Astrocyte (in vitro differentiated cells and primary cell): ENCODE data around the gene CSNK2A1. TPM values are rescaled to one million over a fixed set of nuclear protein-coding genes. Genes with fewer than 3 reads are reported as not detected.

Experiments used
- DNase-seq: peaks from one replicate; pipeline ENCODE4 v3.0.0-alpha.2; 2010; ENCODE audit warnings: low read depth
- FAIRE-seq: peaks from 2 replicates; lab custom pipeline; 2011; peaks lifted over from hg19 to GRCh38; lab: Jason Lieb, UNC
- H2AFZ ChIP-seq: 2 replicates; pipeline ENCODE4 v1.6.0; 2012; ENCODE audit warnings: low read depth, low read length, inconsistent platforms
- H3K27ac ChIP-seq: 2 replicates; pipeline ENCODE4 v1.5.1; 2011; ENCODE audit warnings: low read depth, low read length, inconsistent platforms
- H3K27me3 ChIP-seq: 2 replicates; pipeline ENCODE4 v1.6.0; 2011; ENCODE audit warnings: low read length, inconsistent platforms; ENCODE audit not compliant: insufficient read depth
- H3K36me3 ChIP-seq: 2 replicates; pipeline ENCODE4 v1.5.1; 2011; ENCODE audit warnings: low read length, inconsistent platforms; ENCODE audit not compliant: insufficient read depth
- H3K4me1 ChIP-seq: 2 replicates; pipeline ENCODE4 v1.5.1; 2011; ENCODE audit warnings: low read length, inconsistent platforms; ENCODE audit not compliant: insufficient read depth
- H3K4me2 ChIP-seq: 2 replicates; pipeline ENCODE4 v1.6.0; 2012; ENCODE audit warnings: low read length, inconsistent platforms
- H3K4me3 ChIP-seq: 2 replicates; pipeline ENCODE4 v1.5.1; 2011; ENCODE audit warnings: low read depth, mild to moderate bottlenecking, low read length, inconsistent platforms; ENCODE audit not compliant: insufficient read depth
- H3K79me2 ChIP-seq: 2 replicates; pipeline ENCODE4 v1.6.0; 2012; ENCODE audit warnings: mild to moderate bottlenecking, low read length, inconsistent platforms; ENCODE audit not compliant: insufficient read depth
- H3K9ac ChIP-seq: 2 replicates; pipeline ENCODE4 v1.6.0; 2012; ENCODE audit warnings: mild to moderate bottlenecking, low read length, inconsistent platforms
- H3K9me3 ChIP-seq: 2 replicates; pipeline ENCODE4 v1.5.1; 2012; ENCODE audit warnings: low read depth, mild to moderate bottlenecking, low read length, inconsistent platforms; ENCODE audit not compliant: insufficient read depth
- H4K20me1 ChIP-seq: 2 replicates; pipeline ENCODE4 v1.6.0; 2012; ENCODE audit warnings: low read length, inconsistent platforms; ENCODE audit not compliant: insufficient read depth
- H3K27ac Mint-ChIP-seq: one replicate; pipeline ENCODE4 v1.8.0; 2021; ENCODE audit warnings: mild to moderate bottlenecking, mixed read lengths; ENCODE audit not compliant: unreplicated experiment
- H3K27me3 Mint-ChIP-seq: one replicate; pipeline ENCODE4 v1.8.0; 2021; ENCODE audit warnings: low read depth, mixed read lengths; ENCODE audit not compliant: unreplicated experiment
- H3K36me3 Mint-ChIP-seq: one replicate; pipeline ENCODE4 v1.8.0; 2021; ENCODE audit warnings: low read depth, mixed read lengths; ENCODE audit not compliant: unreplicated experiment
- H3K4me1 Mint-ChIP-seq: one replicate; pipeline ENCODE4 v1.8.0; 2021; ENCODE audit warnings: low read depth, mixed read lengths; ENCODE audit not compliant: unreplicated experiment
- H3K4me3 Mint-ChIP-seq: one replicate; pipeline ENCODE4 v1.8.0; 2021; ENCODE audit warnings: mild to moderate bottlenecking, moderate library complexity, mixed read lengths; ENCODE audit not compliant: unreplicated experiment
- H3K9me3 Mint-ChIP-seq: one replicate; pipeline ENCODE4 v1.8.0; 2021; ENCODE audit warnings: mild to moderate bottlenecking, mixed read lengths; ENCODE audit not compliant: unreplicated experiment
- CTCF ChIP-seq: IDR thresholded peaks from 2 replicates; pipeline ENCODE4 v1.5.1; 2011; ENCODE audit warnings: low read depth, mild to moderate bottlenecking, inconsistent platforms, low read length, moderate library complexity; ENCODE audit not compliant: insufficient read depth
- EZH2 ChIP-seq: IDR thresholded peaks from 2 replicates; pipeline ENCODE4 v1.6.1; 2012; ENCODE audit warnings: mild to moderate bottlenecking, low read length, inconsistent platforms; ENCODE audit not compliant: insufficient read depth
- total RNA-seq: library from RNA; stranded (reverse); gene quantifications from 2 replicates; pipeline ENCODE4 v1.2.1, GENCODE V29; 2021

CSNK2A1 gene
- total RNA-seq, 1 donor from 2014 or later, result 226 TPM

- Histone ChIP-seq H3K9me3 (no peaks in the 10 kb centered on the region), H3K79me2 (peaks cover 43% of the 10 kb centered on the region), H3K36me3 (peaks cover 41% of the 10 kb centered on the region), H2AFZ (no peak overlapping the region), H4K20me1 (peaks cover 92% of the 10 kb centered on the region), H3K4me1 (peaks cover 12% of the 10 kb centered on the region), H3K27me3 (no peaks in the 10 kb centered on the region), H3K27ac (peak overlapping the region; percentile 49), H3K4me3 (no peak overlapping the region), H3K9ac (no peak overlapping the region), H3K4me2 (no peak overlapping the region)
- DNase-seq, result peak; percentile 12
- H3K4me3 Mint-ChIP-seq, result no peak overlapping the region
- FAIRE-seq, result no peak
- no peaks in the 10 kb centered on the region for H3K9me3 Mint-ChIP-seq
- H3K27me3 Mint-ChIP-seq, result no peaks in the 10 kb centered on the region
- no peak for TF ChIP-seq CTCF
- no peak for TF ChIP-seq EZH2
- peaks cover 22% of the 10 kb centered on the region for H3K4me1 Mint-ChIP-seq
- peaks cover 37% of the 10 kb centered on the region for H3K36me3 Mint-ChIP-seq
- peak overlapping the region; percentile 85 for H3K27ac Mint-ChIP-seq
These were observed 99.5 kb downstream of the CSNK2A1 start for GRCh38 chr20:444117-444516.

GRCh38 chr20:443223-443775, 100.3 kb downstream of the CSNK2A1 start:
- H3K79me2 ChIP-seq, result peaks cover 37% of the 10 kb centered on the region
- H3K9me3 Mint-ChIP-seq, result no peaks in the 10 kb centered on the region
- H4K20me1 ChIP-seq, result peaks cover 91% of the 10 kb centered on the region

More at GRCh38 chr20:443223-443775, 100.3 kb downstream of the CSNK2A1 start:
- H3K9me3 ChIP-seq, result no peaks in the 10 kb centered on the region
- peaks cover 12% of the 10 kb centered on the region for H3K4me1 ChIP-seq
- FAIRE-seq (no peak), DNase-seq (no peak)
- H2AFZ ChIP-seq, result no peak overlapping the region
- H3K27me3 ChIP-seq, result no peaks in the 10 kb centered on the region
- Mint-ChIP-seq H3K36me3 (peaks cover 44% of the 10 kb centered on the region), H3K27ac (peak overlapping the region; percentile 85), H3K27me3 (no peaks in the 10 kb centered on the region), H3K4me3 (no peak overlapping the region), H3K4me1 (peaks cover 22% of the 10 kb centered on the region)
- H3K36me3 ChIP-seq, result peaks cover 46% of the 10 kb centered on the region
- H3K27ac ChIP-seq, result no peak overlapping the region
- TF ChIP-seq CTCF (no peak), EZH2 (no peak)
- no peak overlapping the region for H3K9ac ChIP-seq
- H3K4me2 ChIP-seq, result no peak overlapping the region
- no peak overlapping the region for H3K4me3 ChIP-seq
